Activated CD4-positive, alpha-beta T cell treated with anti-CD3 and anti-CD28 coated beads for 36 hours (primary cell): ENCODE data around the gene LCP1. TPM values are rescaled to one million over a fixed set of nuclear protein-coding genes. Genes with fewer than 3 reads are reported as not detected.
"Not testable (repeated sequence)": the region's sequence is repeated elsewhere in the genome, so short reads cannot be mapped to it uniquely, and the experiment has no call there.

Source experiments
- ATAC-seq: fragments of 200-7000 bp; cut with Tn5 transposase; one replicate; pipeline ENCODE4 v1.10.0; 2021; ENCODE audit warnings: mild to moderate bottlenecking, moderate library complexity
- CTCF ChIA-PET: fragments of 350-600 bp; sonication (Branson Sonifier 250); formaldehyde crosslinking; loops from one replicate; lab custom pipeline; 2021; ENCODE audit warnings: antibody characterized with exemption; lab: Charles Lee
- POLR2A ChIA-PET: fragments of 350-600 bp; sonication (Branson Sonifier 250); formaldehyde crosslinking; loops from one replicate; lab custom pipeline; 2021; ENCODE audit warnings: antibody characterized with exemption, inconsistent platforms; lab: Charles Lee
- DNase-seq: peaks from one replicate; pipeline ENCODE4 v3.0.0-alpha.2; 2020
- H3K27ac Mint-ChIP-seq: one replicate; pipeline ENCODE4 v1.8.0; 2021; ENCODE audit warnings: mixed read lengths
- H3K27me3 Mint-ChIP-seq: one replicate; pipeline ENCODE4 v1.8.0; 2021; ENCODE audit warnings: mixed read lengths
- H3K36me3 Mint-ChIP-seq: one replicate; pipeline ENCODE4 v1.8.0; 2021; ENCODE audit warnings: low read depth, mixed read lengths
- H3K4me1 Mint-ChIP-seq: one replicate; pipeline ENCODE4 v1.8.0; 2021; ENCODE audit warnings: mixed read lengths
- H3K4me3 Mint-ChIP-seq: one replicate; pipeline ENCODE4 v1.8.0; 2021; ENCODE audit warnings: mild to moderate bottlenecking, moderate library complexity, mixed read lengths
- H3K9me3 Mint-ChIP-seq: one replicate; pipeline ENCODE4 v1.8.0; 2021; ENCODE audit warnings: low read depth, mixed read lengths
- intact Hi-C, 2 experiments: fragments of 100-400 bp; cut with DNase I in 1 of 2; cut with micrococcal nuclease in 1 of 2; formaldehyde crosslinking; loops; one replicate each; pipeline versions ENCODE4 v1.14.2 to v1.15.1; 2022 to 2024; cut with DNase I, micrococcal nuclease
- total RNA-seq, 2 experiments: library from RNA; stranded (reverse); gene quantifications; one replicate each; pipeline ENCODE4 v1.2.3, GENCODE V29; 2021

Gene LCP1
- total RNA-seq = 1,000 to 10,000 TPM; 1,060 to 1,089 TPM

DNA sequence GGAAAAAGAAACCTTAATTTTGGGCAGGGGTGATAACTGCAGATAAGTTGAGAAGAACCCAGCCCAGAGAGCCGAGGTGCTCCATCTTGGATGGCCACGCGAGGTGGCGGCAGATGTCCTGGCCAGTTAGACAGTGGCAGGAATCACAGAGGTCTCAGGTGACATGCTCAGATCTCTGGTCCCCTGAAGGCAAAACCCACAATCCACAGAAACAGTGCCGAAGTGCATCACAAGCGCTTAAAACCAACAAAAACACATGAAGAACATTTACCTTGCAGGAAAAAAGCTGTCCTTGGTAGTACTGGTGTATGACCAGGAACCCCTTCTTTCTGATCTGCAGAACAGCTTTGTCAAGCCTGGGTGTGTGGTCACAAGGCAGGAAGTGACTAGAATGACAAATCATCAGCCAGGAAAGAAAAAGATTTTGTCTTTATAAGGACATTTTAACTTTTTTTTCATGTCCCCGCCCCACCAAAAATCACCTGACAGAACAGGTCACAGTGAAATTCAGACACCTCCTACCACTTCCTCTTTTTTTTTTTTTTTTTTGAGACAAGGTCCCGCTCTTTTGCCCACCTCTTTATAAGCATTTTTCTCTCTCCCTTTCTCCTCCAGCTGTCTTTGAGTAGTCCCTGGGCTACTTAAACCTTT, at the start of gene LCP1:
TSS of gene LCP1 (minus strand) at position 338 of the 651 bp plus-strand sequence. CDS start 22,515 bp downstream, outside the sequence.
- DNase-seq = peak; percentile 86
- peak; percentile 80 for ATAC-seq
- peaks cover 39% of the 10 kb centered on the region for H3K36me3 Mint-ChIP-seq
- ChIA-PET CTCF (interaction anchor here (0.6 to 2.5 kb wide), 12 partner anchors 9 to 139 kb away, joined by 3 to 22 read pairs (median 4); no protein-coding TSS in a partner anchor), POLR2A (interaction anchor here (0.6 to 1.9 kb wide), 7 partner anchors 9 to 114 kb away, joined by 3 to 7 read pairs (median 3); no protein-coding TSS in a partner anchor)
- peak within 1 kb of the TSS; percentile 98 for H3K27ac Mint-ChIP-seq
- no peaks in the 10 kb centered on the region for H3K9me3 Mint-ChIP-seq
- intact Hi-C loops = loop anchor here (1.0 to 10.0 kb wide), 13 partner anchors 10 to 1855 kb away; partner anchors contain the start of genes ESD (in 1 of the 2), LRRC63 (in 1 of the 2), NUDT15 (in 1 of the 2) and RUBCNL (in 1 of the 2)
- H3K27me3 Mint-ChIP-seq = no peaks in the 10 kb centered on the region
- peak within 1 kb of the TSS; percentile 97 for H3K4me3 Mint-ChIP-seq
- H3K4me1 Mint-ChIP-seq = peaks cover 48% of the 10 kb centered on the region

GRCh38 chr13:46229251-46229650, 47.3 kb upstream of the LCP1 start:
- DNase-seq (no peak), ATAC-seq (no peak)
- Mint-ChIP-seq H3K4me1 (no peaks in the 10 kb centered on the region), H3K27ac (no peak overlapping the region), H3K9me3 (peaks cover 32% of the 10 kb centered on the region), H3K4me3 (no peak overlapping the region), H3K27me3 (no peaks in the 10 kb centered on the region), H3K36me3 (peaks cover 7% of the 10 kb centered on the region)
- intact Hi-C loops = no loop called here
- ChIA-PET POLR2A (no interaction called here), CTCF (interaction anchor here (0.6 to 1.2 kb wide), 3 partner anchors 9 to 87 kb away, joined by 3 read pairs; no protein-coding TSS in a partner anchor)

DNA sequence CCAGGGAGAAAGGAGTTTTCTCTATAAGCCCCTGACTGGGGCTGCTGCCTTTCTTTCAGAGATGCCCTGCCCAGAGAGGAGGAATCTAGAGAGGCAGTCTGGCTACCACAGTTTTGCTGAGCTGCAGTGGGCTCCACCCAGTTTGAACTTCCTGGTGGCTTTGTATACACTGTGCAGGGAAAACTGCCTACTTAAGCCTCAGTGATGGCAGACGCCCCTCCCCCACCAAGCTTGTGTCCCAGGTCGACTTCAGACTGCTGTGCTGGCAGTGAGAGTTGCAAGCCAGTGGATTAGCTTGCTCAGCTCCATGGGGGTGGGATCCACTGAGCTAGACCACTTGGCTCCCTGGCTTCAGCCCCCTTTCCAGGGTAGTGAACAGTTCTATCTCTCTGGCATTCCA, 38.3 kb upstream of the LCP1 start:
- ChIA-PET CTCF (interaction anchor here (0.8 kb wide), 1 partner anchor 9 kb away, joined by 3 read pairs; no protein-coding TSS in a partner anchor), POLR2A (interaction anchor here (0.7 kb wide), 1 partner anchor 16 kb away, joined by 4 read pairs; no protein-coding TSS in a partner anchor)
- ATAC-seq, H3K4me3 Mint-ChIP-seq, H3K27ac Mint-ChIP-seq, H3K27me3 Mint-ChIP-seq, intact Hi-C loops, DNase-seq, H3K36me3 Mint-ChIP-seq, H3K9me3 Mint-ChIP-seq: not testable (repeated sequence)
- H3K4me1 Mint-ChIP-seq = peaks cover 11% of the 10 kb centered on the region

DNA sequence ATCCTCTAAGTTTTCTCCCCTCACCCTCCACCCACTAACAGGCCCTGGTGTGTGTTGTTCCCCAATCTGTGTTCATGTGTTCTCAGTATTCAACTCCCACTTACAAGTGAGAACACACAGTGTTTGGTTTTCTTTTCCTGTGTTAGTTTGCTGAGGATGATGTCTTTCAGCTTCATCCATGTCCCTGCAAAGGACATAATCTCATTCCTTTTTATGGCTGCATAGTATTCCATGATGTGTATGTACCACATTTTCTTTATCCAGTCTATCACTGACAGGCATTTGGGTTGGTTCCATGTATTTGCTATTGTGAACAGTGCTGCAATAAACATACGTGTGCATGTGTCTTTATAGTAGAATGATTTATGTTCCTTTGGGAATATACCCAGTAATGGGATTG, 32.8 kb upstream of the LCP1 start:
- H3K27me3 Mint-ChIP-seq, H3K36me3 Mint-ChIP-seq, DNase-seq, POLR2A ChIA-PET, H3K27ac Mint-ChIP-seq, H3K9me3 Mint-ChIP-seq, CTCF ChIA-PET, ATAC-seq, H3K4me3 Mint-ChIP-seq: not testable (repeated sequence)
- intact Hi-C loops = loop anchor here in 1 of 2 experiments (5.0 kb wide), 2 partner anchors 47 to 108 kb away; no protein-coding TSS in a partner anchor
- H3K4me1 Mint-ChIP-seq = peaks cover 24% of the 10 kb centered on the region

DNA sequence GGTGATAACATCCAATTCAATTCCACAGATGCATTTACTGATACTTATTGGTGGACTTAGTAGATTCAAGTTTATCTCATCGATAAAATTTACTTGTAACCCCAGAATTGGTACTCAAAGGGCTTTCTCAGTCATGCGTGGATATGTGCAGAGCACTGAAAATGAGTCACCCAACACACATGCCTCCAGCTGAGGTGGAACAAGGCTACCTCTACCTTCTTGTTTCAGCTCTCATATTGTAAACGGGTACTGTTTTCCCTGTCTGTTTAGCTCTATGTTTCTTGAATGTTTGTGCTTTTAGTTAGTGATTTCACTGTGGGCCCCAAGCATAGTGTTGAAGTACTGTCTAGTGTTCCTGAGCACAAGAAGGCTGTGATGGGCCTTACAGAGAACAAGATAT, 31.3 kb upstream of the LCP1 start:
- no peaks in the 10 kb centered on the region for H3K9me3 Mint-ChIP-seq
- ChIA-PET POLR2A (interaction anchor here (0.7 kb wide), 1 partner anchor 1787 kb away, joined by 6 read pairs; no protein-coding TSS in a partner anchor), CTCF (interaction anchor here (0.9 to 1.0 kb wide), 3 partner anchors 25 to 53 kb away, joined by 3 to 5 read pairs (median 4); no protein-coding TSS in a partner anchor)
- H3K27me3 Mint-ChIP-seq = no peaks in the 10 kb centered on the region
- DNase-seq = peak; percentile 30
- H3K27ac Mint-ChIP-seq = no peak overlapping the region
- intact Hi-C loops = loop anchor here in 1 of 2 experiments (5.0 kb wide), 2 partner anchors 46 to 109 kb away; no protein-coding TSS in a partner anchor
- no peaks in the 10 kb centered on the region for H3K36me3 Mint-ChIP-seq
- H3K4me1 Mint-ChIP-seq = peaks cover 23% of the 10 kb centered on the region
- no peak overlapping the region for H3K4me3 Mint-ChIP-seq
- ATAC-seq = peak; percentile 28

DNA sequence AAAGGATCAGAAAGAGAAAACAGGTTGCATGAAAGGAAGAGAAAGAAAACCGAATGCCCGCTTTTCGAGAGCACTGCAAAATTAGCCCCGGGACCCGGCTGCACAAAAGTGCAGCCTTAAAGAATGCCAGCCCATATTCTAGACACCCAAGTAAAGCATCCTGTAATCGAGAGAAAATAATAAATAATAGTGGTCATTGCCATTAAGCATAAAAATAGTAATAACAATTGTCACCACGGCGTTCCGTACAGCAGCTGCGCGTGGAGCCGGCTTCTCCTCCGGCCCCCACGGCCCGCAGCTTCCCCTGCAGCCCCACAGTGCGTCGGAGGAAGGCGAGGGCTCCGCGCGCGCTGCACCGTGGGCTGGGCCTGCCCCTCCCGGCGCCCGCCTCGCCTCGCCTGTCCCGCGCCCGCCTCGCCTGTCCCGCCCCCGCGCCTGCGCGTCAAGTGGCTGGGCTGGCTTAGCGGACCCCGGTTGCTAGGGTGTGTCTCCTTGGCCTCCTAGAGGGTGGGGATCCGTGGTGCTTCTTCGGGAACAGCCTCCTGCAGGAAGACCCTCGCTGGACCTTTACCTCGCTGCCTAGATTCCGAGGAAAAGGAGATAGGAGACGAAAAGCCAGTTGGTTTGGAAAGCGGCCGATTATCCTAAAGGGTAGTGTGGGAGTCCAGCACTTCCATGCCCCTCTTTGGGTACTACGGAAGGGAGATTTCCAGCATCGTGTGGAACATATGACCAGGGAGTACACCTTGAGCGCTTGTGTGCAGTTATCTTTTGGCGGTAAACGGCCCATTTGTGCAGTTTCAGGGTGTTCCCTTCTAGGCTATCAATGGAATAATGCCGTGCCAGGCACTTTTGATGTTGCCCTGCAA, 29.7 kb upstream of the LCP1 start, which contains the start of gene LRRC63:
TSS of gene LRRC63 (plus strand) at position 446 of the 869 bp plus-strand sequence. CDS start 1,107 bp downstream, outside the sequence.
- ChIA-PET POLR2A (interaction anchor here (0.8 kb wide), 1 partner anchor 51 kb away, joined by 3 read pairs; no protein-coding TSS in a partner anchor), CTCF (interaction anchor here (1.0 to 1.6 kb wide), 4 partner anchors 40 to 109 kb away, joined by 4 to 11 read pairs (median 4); no protein-coding TSS in a partner anchor)
- Mint-ChIP-seq H3K27ac (peak within 1 kb of the TSS; percentile 88), H3K9me3 (no peaks in the 10 kb centered on the region), H3K27me3 (no peaks in the 10 kb centered on the region), H3K4me3 (peak within 1 kb of the TSS; percentile 76), H3K4me1 (peaks cover 23% of the 10 kb centered on the region), H3K36me3 (no peaks in the 10 kb centered on the region)
- intact Hi-C loops = loop anchor here (1.0 to 5.0 kb wide), 5 partner anchors 27 to 159 kb away; partner anchors contain the start of genes LCP1 (in 1 of the 2) and ZC3H13 (in 1 of the 2)
- ATAC-seq = peak; percentile 96
- peak; percentile 90 for DNase-seq

- no peaks in the 10 kb centered on the region for H3K27me3 Mint-ChIP-seq
- ChIA-PET CTCF (interaction anchor here (1.0 to 1.6 kb wide), 5 partner anchors 18 to 110 kb away, joined by 3 to 11 read pairs (median 4); no protein-coding TSS in a partner anchor), POLR2A (interaction anchor here (0.8 kb wide), 1 partner anchor 51 kb away, joined by 3 read pairs; no protein-coding TSS in a partner anchor)
- peak overlapping the region; percentile 76 for H3K4me3 Mint-ChIP-seq
- no peaks in the 10 kb centered on the region for H3K9me3 Mint-ChIP-seq
- peak; percentile 61 for DNase-seq
- peaks cover 23% of the 10 kb centered on the region for H3K4me1 Mint-ChIP-seq
- peak overlapping the region; percentile 87 for H3K27ac Mint-ChIP-seq
- intact Hi-C loops = loop anchor here (1.0 to 5.0 kb wide), 5 partner anchors 27 to 159 kb away; partner anchors contain the start of genes LCP1 (in 1 of the 2) and ZC3H13 (in 1 of the 2)
- ATAC-seq = peak; percentile 60
- no peaks in the 10 kb centered on the region for H3K36me3 Mint-ChIP-seq
Measured at GRCh38 chr13:46211116-46211482, 29.1 kb upstream of the LCP1 start.

DNA sequence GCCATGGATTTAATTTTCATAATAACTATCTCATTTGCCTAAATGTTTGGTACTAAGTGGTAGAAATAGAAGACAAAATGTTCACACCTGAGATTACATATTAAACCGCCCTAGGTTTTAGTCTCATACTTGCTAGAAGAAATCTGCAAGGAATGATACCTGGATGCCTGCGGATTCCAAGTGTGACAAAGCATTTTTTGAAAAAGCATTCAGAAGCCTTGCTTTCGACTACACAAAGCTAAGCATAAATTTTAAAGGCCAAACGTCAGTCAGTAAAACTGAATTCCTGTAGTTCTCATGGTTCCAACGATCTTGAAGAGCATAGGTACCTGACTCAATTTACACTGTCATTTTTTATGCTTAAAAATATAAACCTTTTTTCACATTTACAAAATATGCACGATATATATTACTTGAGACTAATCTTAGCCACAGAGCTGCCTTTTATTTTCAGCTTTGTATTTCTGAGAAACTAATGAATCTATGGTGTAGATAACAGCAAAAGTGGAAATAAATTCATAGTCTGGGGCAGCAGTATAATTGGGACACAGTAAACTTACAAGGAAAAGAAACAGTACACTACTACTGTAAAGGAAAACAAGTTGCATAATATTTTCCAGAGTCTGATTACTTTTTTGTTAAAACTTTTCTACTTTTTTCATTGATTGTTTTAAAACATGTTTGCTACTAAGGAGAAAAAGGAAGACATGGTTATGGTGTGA, 28.5 kb upstream of the LCP1 start:
- intact Hi-C loops = loop anchor here (1.0 to 5.0 kb wide), 5 partner anchors 26 to 158 kb away; partner anchors contain the start of genes LCP1 (in 1 of the 2) and ZC3H13 (in 1 of the 2)
- Mint-ChIP-seq H3K27ac (peak overlapping the region; percentile 87), H3K36me3 (no peaks in the 10 kb centered on the region), H3K4me3 (peak overlapping the region; percentile 76), H3K27me3 (no peaks in the 10 kb centered on the region), H3K9me3 (no peaks in the 10 kb centered on the region), H3K4me1 (peaks cover 26% of the 10 kb centered on the region)
- POLR2A ChIA-PET = interaction anchor here (0.8 kb wide), 1 partner anchor 50 kb away, joined by 3 read pairs; no protein-coding TSS in a partner anchor
- no peak for ATAC-seq
- no peak for DNase-seq
- CTCF ChIA-PET = interaction anchor here (1.0 to 1.6 kb wide), 5 partner anchors 19 to 111 kb away, joined by 3 to 11 read pairs (median 4); no protein-coding TSS in a partner anchor

GRCh38 chr13:46207828-46208227, 25.9 kb upstream of the LCP1 start:
- Mint-ChIP-seq H3K4me1 (peaks cover 26% of the 10 kb centered on the region), H3K27me3 (no peaks in the 10 kb centered on the region), H3K36me3 (no peaks in the 10 kb centered on the region), H3K4me3 (no peak overlapping the region), H3K9me3 (no peaks in the 10 kb centered on the region), H3K27ac (no peak overlapping the region)
- ATAC-seq (no peak), DNase-seq (no peak)
- CTCF ChIA-PET = interaction anchor here (0.5 to 1.3 kb wide), 5 partner anchors 9 to 509 kb away, joined by 3 to 5 read pairs (median 3); no protein-coding TSS in a partner anchor
- intact Hi-C loops = no loop called here
- POLR2A ChIA-PET = no interaction called here

DNA sequence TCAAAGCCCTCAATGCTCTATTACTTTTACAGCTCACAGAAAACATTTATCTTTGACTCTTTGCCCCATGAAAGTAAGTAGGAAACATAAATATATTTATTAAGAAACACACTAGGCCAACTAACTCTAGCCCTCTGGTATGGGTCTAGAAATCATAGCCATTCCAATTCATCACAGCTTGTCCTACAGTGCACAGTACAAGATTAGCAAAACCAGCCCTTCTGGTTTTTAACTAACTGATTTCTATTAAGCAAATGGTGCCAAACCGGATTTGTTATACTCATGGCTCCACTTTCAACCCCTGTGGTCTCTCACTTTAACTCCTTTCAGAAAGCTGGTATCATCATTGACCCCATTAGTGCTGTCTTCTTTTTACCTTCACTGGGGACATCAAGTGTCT, 24.2 kb upstream of the LCP1 start:
- POLR2A ChIA-PET = no interaction called here
- DNase-seq (no peak), ATAC-seq (no peak)
- Mint-ChIP-seq H3K4me3 (no peak overlapping the region), H3K4me1 (peaks cover 30% of the 10 kb centered on the region), H3K36me3 (no peaks in the 10 kb centered on the region), H3K27ac (no peak overlapping the region), H3K27me3 (no peaks in the 10 kb centered on the region), H3K9me3 (no peaks in the 10 kb centered on the region)
- CTCF ChIA-PET = interaction anchor here (0.8 to 1.2 kb wide), 2 partner anchors 30 to 46 kb away, joined by 3 read pairs; no protein-coding TSS in a partner anchor
- intact Hi-C loops = no loop called here
